GM20431 (cell line): ENCODE data around the gene MTRR.

Experiments
- in situ Hi-C: fragments of 300-500 bp; cut with MseI, MboI; formaldehyde crosslinking; loops from one replicate; pipeline ENCODE4 v1.15.0; 2020; ENCODE audit warnings: low sequenced_read_pairs; ENCODE audit not compliant: unreplicated experiment

MTRR gene

GRCh38 chr5:7868773-7869473, at the start of gene MTRR, which contains the start of gene FASTKD3:
Gene MTRR (plus strand): TSS chr5:7869148. CDS start chr5:7870795, 1,647 bp downstream.
Gene FASTKD3 (minus strand): TSS chr5:7869031. CDS start chr5:7868083, 948 bp downstream.
- in situ Hi-C loops = no loop called here

GRCh38 chr5:7822449-7822848, 46.5 kb upstream of the MTRR start:
- in situ Hi-C loops = no loop called here

GRCh38 chr5:7823594-7823993, 45.4 kb upstream of the MTRR start:
- in situ Hi-C loops = no loop called here

GRCh38 chr5:7824995-7825394, 44.0 kb upstream of the MTRR start:
- in situ Hi-C loops = no loop called here

GRCh38 chr5:7825630-7826029, 43.3 kb upstream of the MTRR start:
- in situ Hi-C loops = no loop called here

- in situ Hi-C loops = no loop called here
Observed at GRCh38 chr5:7827610-7828009, 41.3 kb upstream of the MTRR start.

- in situ Hi-C loops = no loop called here
Observed at GRCh38 chr5:7828269-7828668, 40.7 kb upstream of the MTRR start.

GRCh38 chr5:7834982-7835381, 34.0 kb upstream of the MTRR start:
- in situ Hi-C loops = no loop called here

GRCh38 chr5:7837403-7837802, 31.5 kb upstream of the MTRR start:
- in situ Hi-C loops = no loop called here

- in situ Hi-C loops = no loop called here
Observed at GRCh38 chr5:7842531-7842930, 26.4 kb upstream of the MTRR start.

GRCh38 chr5:7844901-7845300, 24.0 kb upstream of the MTRR start:
- in situ Hi-C loops = no loop called here

GRCh38 chr5:7845557-7845956, 23.4 kb upstream of the MTRR start:
- in situ Hi-C loops = no loop called here

- in situ Hi-C loops = no loop called here
Observed at GRCh38 chr5:7846327-7846726, 22.6 kb upstream of the MTRR start.

- in situ Hi-C loops = no loop called here
Observed at GRCh38 chr5:7848296-7848695, 20.7 kb upstream of the MTRR start.

- in situ Hi-C loops = no loop called here
Observed at GRCh38 chr5:7849681-7850394, 19.1 kb upstream of the MTRR start.

- in situ Hi-C loops = no loop called here
Observed at GRCh38 chr5:7850395-7851239, 18.3 kb upstream of the MTRR start, which contains the start of gene CFAP90. Gene CFAP90 (minus strand): TSS chr5:7851133. CDS start chr5:7851021, 112 bp downstream.

- in situ Hi-C loops = no loop called here
Observed at GRCh38 chr5:7851240-7851592, 17.7 kb upstream of the MTRR start.

GRCh38 chr5:7851617-7852289, 17.2 kb upstream of the MTRR start:
- in situ Hi-C loops = no loop called here

GRCh38 chr5:7852542-7852941, 16.4 kb upstream of the MTRR start:
- in situ Hi-C loops = no loop called here

- in situ Hi-C loops = no loop called here
Observed at GRCh38 chr5:7852988-7853387, 16.0 kb upstream of the MTRR start.
